Ishikawa (cell line): ENCODE measurements around the gene STX8.

Source experiments
- CEBPB ChIP-seq: IDR thresholded peaks from 2 replicates; pipeline ENCODE4 v1.6.1; 2012
- CREB1 ChIP-seq: IDR thresholded peaks from 2 replicates; pipeline ENCODE4 v1.6.1; 2012; ENCODE audit warnings: low read depth
- EGR1 ChIP-seq: IDR thresholded peaks from 2 replicates; pipeline ENCODE4 v1.6.1; 2012
- EP300 ChIP-seq: IDR thresholded peaks from 2 replicates; pipeline ENCODE4 v1.6.1; 2012; ENCODE audit warnings: borderline replicate concordance
- FOXM1 ChIP-seq: IDR thresholded peaks from 2 replicates; pipeline ENCODE4 v1.6.1; 2012; ENCODE audit warnings: low read depth, borderline replicate concordance
- NFIC ChIP-seq: IDR thresholded peaks from 2 replicates; pipeline ENCODE4 v1.6.1; 2012
- RAD21 ChIP-seq: IDR thresholded peaks from 2 replicates; pipeline ENCODE4 v1.6.1; 2012; ENCODE audit warnings: low read depth
- TAF1 ChIP-seq: IDR thresholded peaks from 2 replicates; pipeline ENCODE4 v1.6.1; 2012; ENCODE audit warnings: low read depth, mild to moderate bottlenecking
- TCF12 ChIP-seq: IDR thresholded peaks from 2 replicates; pipeline ENCODE4 v1.6.1; 2012; ENCODE audit warnings: low read depth
- TEAD4 ChIP-seq: IDR thresholded peaks from 2 replicates; pipeline ENCODE4 v1.6.1; 2012
- USF1 ChIP-seq: IDR thresholded peaks from 2 replicates; pipeline ENCODE4 v1.6.1; 2012
- YY1 ChIP-seq: IDR thresholded peaks from 2 replicates; pipeline ENCODE4 v1.6.1; 2012; ENCODE audit warnings: low read depth
- ZBTB7A ChIP-seq: IDR thresholded peaks from 2 replicates; pipeline ENCODE4 v1.6.1; 2012; ENCODE audit warnings: low read depth
- TF ChIP-seq, protein P1 (sequence below): IDR thresholded peaks from 2 replicates; pipeline ENCODE4 v1.6.1; 2012
- TF ChIP-seq, protein P2 (sequence below): IDR thresholded peaks from 2 replicates; pipeline ENCODE4 v1.6.1; 2012; ENCODE audit warnings: low read depth, mild to moderate bottlenecking

The STX8 gene

GRCh38 chr17:9484789-9485188 is 90.8 kb downstream of the STX8 start:
- TF ChIP-seq TCF12 (no peak), NFIC (no peak), EGR1 (no peak), USF1 (no peak), TEAD4 (no peak), ZBTB7A (no peak), EP300 (no peak), TAF1 (no peak), RAD21 (no peak), FOXM1 (no peak), CREB1 (no peak), CEBPB (no peak), YY1 (no peak)
- TF ChIP-seq, protein P1, sequence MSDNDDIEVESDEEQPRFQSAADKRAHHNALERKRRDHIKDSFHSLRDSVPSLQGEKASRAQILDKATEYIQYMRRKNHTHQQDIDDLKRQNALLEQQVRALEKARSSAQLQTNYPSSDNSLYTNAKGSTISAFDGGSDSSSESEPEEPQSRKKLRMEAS: no peak
- TF ChIP-seq, protein P2, sequence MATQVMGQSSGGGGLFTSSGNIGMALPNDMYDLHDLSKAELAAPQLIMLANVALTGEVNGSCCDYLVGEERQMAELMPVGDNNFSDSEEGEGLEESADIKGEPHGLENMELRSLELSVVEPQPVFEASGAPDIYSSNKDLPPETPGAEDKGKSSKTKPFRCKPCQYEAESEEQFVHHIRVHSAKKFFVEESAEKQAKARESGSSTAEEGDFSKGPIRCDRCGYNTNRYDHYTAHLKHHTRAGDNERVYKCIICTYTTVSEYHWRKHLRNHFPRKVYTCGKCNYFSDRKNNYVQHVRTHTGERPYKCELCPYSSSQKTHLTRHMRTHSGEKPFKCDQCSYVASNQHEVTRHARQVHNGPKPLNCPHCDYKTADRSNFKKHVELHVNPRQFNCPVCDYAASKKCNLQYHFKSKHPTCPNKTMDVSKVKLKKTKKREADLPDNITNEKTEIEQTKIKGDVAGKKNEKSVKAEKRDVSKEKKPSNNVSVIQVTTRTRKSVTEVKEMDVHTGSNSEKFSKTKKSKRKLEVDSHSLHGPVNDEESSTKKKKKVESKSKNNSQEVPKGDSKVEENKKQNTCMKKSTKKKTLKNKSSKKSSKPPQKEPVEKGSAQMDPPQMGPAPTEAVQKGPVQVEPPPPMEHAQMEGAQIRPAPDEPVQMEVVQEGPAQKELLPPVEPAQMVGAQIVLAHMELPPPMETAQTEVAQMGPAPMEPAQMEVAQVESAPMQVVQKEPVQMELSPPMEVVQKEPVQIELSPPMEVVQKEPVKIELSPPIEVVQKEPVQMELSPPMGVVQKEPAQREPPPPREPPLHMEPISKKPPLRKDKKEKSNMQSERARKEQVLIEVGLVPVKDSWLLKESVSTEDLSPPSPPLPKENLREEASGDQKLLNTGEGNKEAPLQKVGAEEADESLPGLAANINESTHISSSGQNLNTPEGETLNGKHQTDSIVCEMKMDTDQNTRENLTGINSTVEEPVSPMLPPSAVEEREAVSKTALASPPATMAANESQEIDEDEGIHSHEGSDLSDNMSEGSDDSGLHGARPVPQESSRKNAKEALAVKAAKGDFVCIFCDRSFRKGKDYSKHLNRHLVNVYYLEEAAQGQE: no peak

- TF ChIP-seq FOXM1 (no peak), EGR1 (no peak), CEBPB (no peak)
- TF ChIP-seq, protein P1: no peak
Measured at GRCh38 chr17:9479964-9480363, 95.7 kb downstream of the STX8 start.

DNA sequence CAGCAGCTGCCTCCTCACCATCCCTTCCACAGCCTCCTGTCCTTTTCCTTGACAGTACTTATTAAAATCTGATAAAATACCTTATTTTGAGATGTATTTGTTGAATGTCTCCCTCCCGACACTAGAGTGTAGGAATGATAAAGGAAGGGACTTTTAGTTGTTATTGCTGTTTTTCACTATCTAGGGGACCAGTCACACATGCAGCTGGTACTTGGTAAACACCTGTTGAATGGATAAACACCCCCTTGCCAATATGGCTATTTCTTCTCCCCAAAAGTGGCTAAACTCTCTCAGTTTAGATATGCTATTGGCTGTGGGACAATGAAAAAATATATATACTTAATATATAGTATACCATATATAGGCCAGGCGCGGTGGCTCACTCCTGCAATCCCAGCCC is 96.7 kb downstream of the STX8 start:
- TF ChIP-seq TCF12 (no peak), FOXM1 (no peak), TAF1 (no peak), CEBPB (no peak), EGR1 (no peak), RAD21 (no peak), EP300 (no peak), YY1 (no peak), NFIC (no peak), USF1 (no peak)
- TF ChIP-seq, protein P1: no peak
- TF ChIP-seq, protein P2: no peak

DNA sequence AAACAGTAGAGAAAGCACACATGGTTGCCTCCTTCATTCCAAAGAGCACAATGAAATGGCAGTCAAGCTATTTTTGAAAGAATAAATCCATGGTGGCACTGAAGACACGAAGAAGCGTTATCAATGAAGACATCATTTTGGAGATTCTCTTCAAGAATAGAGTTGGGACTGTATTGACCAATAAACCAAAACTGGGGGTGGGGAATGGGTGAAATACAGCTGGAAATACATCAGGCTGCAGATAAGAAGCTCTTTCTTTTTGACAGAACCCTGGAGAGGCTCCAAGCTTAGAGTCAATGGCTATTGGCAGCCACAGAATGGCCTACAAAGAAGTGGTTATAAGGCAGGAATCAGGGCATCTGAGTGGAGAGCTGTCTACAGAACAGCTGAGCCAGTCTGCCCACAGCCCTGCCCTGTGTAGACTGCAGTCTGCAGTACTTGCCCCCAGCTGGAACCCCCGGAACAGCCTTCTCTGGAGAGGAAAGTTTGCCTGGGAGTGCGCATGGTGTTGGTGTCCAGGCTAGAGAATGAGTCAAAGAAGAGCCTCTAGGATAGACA is 100.4 kb downstream of the STX8 start:
- TF ChIP-seq ZBTB7A: no peak
- no peak for TF ChIP-seq RAD21
- no peak for TF ChIP-seq EP300
- TF ChIP-seq, protein P1: no peak
- TF ChIP-seq CEBPB: no peak
- TF ChIP-seq, protein P2: no peak
- TF ChIP-seq YY1: no peak
- no peak for TF ChIP-seq TAF1
- no peak for TF ChIP-seq CREB1
- TF ChIP-seq NFIC: no peak

DNA sequence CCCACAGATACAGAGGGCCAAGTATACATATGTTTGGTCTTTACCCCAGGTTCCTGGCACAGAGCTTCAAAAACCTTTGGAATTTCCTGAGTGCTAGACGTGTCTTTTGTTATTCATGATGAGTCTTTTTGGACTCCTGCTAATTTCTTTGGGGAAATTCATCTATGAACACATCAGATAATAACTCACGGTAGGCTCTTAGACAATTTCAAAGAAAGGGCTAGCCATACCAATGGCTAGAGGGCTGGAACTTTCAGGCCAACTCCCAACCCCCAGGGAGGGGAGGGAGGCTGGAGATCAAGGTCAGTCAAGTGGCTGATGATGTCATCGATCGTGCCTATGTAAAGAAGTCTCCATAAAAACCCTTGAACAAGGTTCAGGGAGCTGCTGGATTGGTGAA is 101.9 kb downstream of the STX8 start:
- TF ChIP-seq USF1 (no peak), CREB1 (no peak), TCF12 (no peak), TEAD4 (no peak), ZBTB7A (no peak), FOXM1 (no peak), EGR1 (no peak), EP300 (no peak), TAF1 (no peak), YY1 (no peak), CEBPB (no peak), NFIC (no peak), RAD21 (no peak)
- TF ChIP-seq, protein P1: no peak
- TF ChIP-seq, protein P2: no peak
